ENCODE measurements around the gene KRTAP24-1.

- TF ChIP-seq, protein P1, sequence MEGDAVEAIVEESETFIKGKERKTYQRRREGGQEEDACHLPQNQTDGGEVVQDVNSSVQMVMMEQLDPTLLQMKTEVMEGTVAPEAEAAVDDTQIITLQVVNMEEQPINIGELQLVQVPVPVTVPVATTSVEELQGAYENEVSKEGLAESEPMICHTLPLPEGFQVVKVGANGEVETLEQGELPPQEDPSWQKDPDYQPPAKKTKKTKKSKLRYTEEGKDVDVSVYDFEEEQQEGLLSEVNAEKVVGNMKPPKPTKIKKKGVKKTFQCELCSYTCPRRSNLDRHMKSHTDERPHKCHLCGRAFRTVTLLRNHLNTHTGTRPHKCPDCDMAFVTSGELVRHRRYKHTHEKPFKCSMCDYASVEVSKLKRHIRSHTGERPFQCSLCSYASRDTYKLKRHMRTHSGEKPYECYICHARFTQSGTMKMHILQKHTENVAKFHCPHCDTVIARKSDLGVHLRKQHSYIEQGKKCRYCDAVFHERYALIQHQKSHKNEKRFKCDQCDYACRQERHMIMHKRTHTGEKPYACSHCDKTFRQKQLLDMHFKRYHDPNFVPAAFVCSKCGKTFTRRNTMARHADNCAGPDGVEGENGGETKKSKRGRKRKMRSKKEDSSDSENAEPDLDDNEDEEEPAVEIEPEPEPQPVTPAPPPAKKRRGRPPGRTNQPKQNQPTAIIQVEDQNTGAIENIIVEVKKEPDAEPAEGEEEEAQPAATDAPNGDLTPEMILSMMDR (IDR thresholded peaks at IDR 0.05) = no peak
- TF ChIP-seq POLR2A (IDR thresholded peaks at IDR 0.05) (no peak), EP300 (IDR thresholded peaks at IDR 0.05) (no peak), POLR2AphosphoS5 (IDR thresholded peaks at IDR 0.05) (no peak)
These were observed 32.8 kb downstream of the KRTAP24-1 start for GRCh38 chr21:30249936-30250335.
